Effector memory CD4-positive, alpha-beta T cell (primary cell): Measurements from ENCODE around the gene GSG1L.

Experiments used
- DNase-seq, 3 donors: peaks; one replicate each; pipeline ENCODE4 v3.0.0-alpha.2; 2020
- H3K27ac ChIP-seq: 2 replicates; pipeline ENCODE4 v1.7.0; 2013; ENCODE audit warnings: mild to moderate bottlenecking, low read length, moderate library complexity; ENCODE audit not compliant: insufficient read depth, poor library complexity, severe bottlenecking
- H3K27me3 ChIP-seq: replicated peaks from 2 replicates; pipeline ENCODE4 v1.7.0; 2013; ENCODE audit warnings: mild to moderate bottlenecking, low read length; ENCODE audit not compliant: insufficient read depth, control insufficient read depth, poor library complexity, severe bottlenecking
- H3K36me3 ChIP-seq: 2 replicates; pipeline ENCODE4 v1.7.0; 2013; ENCODE audit warnings: mild to moderate bottlenecking, low read length, moderate library complexity; ENCODE audit not compliant: control insufficient read depth, insufficient read depth
- H3K4me1 ChIP-seq: 2 replicates; pipeline ENCODE4 v1.7.0; 2013; ENCODE audit warnings: low read length, mild to moderate bottlenecking; ENCODE audit not compliant: control insufficient read depth, insufficient read depth, poor library complexity, severe bottlenecking
- H3K4me3 ChIP-seq: 2 replicates; pipeline ENCODE4 v1.7.0; 2013; ENCODE audit warnings: low read length, low read depth, mild to moderate bottlenecking; ENCODE audit not compliant: insufficient read depth, poor library complexity, severe bottlenecking
- H3K9me3 ChIP-seq: 2 replicates; pipeline ENCODE4 v1.7.0; 2013; ENCODE audit warnings: mild to moderate bottlenecking, low read length, moderate library complexity; ENCODE audit not compliant: control insufficient read depth

GSG1L gene

GRCh38 chr16:27870116-27870798 is 193.3 kb downstream of the GSG1L start:
- H3K4me1 ChIP-seq, result no peaks in the 10 kb centered on the region
- no peaks in the 10 kb centered on the region for H3K36me3 ChIP-seq
- no peaks in the 10 kb centered on the region for H3K27me3 ChIP-seq
- H3K27ac ChIP-seq, result no peak overlapping the region
- H3K4me3 ChIP-seq, result no peak overlapping the region
- peaks cover 8% of the 10 kb centered on the region for H3K9me3 ChIP-seq
- no peak for DNase-seq

GRCh38 chr16:27869411-27869810 is 194.1 kb downstream of the GSG1L start:
- Histone ChIP-seq H3K36me3 (no peaks in the 10 kb centered on the region), H3K27ac (no peak overlapping the region), H3K4me1 (no peaks in the 10 kb centered on the region), H3K27me3 (no peaks in the 10 kb centered on the region), H3K4me3 (no peak overlapping the region), H3K9me3 (peaks cover 4% of the 10 kb centered on the region)
- DNase-seq, result no peak

- Histone ChIP-seq H3K9me3 (peaks cover 5% of the 10 kb centered on the region), H3K4me1 (no peaks in the 10 kb centered on the region), H3K36me3 (no peaks in the 10 kb centered on the region), H3K27ac (no peak overlapping the region), H3K27me3 (no peaks in the 10 kb centered on the region), H3K4me3 (no peak overlapping the region)
- DNase-seq, result no peak
Observed at GRCh38 chr16:27868180-27868579, 195.3 kb downstream of the GSG1L start.

GRCh38 chr16:27867122-27868110 is 196.1 kb downstream of the GSG1L start:
- Histone ChIP-seq H3K27me3 (no peaks in the 10 kb centered on the region), H3K4me1 (no peaks in the 10 kb centered on the region), H3K36me3 (no peaks in the 10 kb centered on the region), H3K4me3 (no peak overlapping the region), H3K27ac (no peak overlapping the region), H3K9me3 (peaks cover 5% of the 10 kb centered on the region)
- peak; percentile 4 to 42 (median 13) for DNase-seq

- Histone ChIP-seq H3K4me1 (no peaks in the 10 kb centered on the region), H3K4me3 (no peak overlapping the region), H3K36me3 (no peaks in the 10 kb centered on the region), H3K27me3 (no peaks in the 10 kb centered on the region), H3K27ac (no peak overlapping the region), H3K9me3 (peaks cover 5% of the 10 kb centered on the region)
- DNase-seq, result no peak
Observed at GRCh38 chr16:27863377-27863776, 200.1 kb downstream of the GSG1L start.

- H3K27me3 ChIP-seq, result no peaks in the 10 kb centered on the region
- H3K4me1 ChIP-seq, result no peaks in the 10 kb centered on the region
- H3K36me3 ChIP-seq, result no peaks in the 10 kb centered on the region
- peaks cover 5% of the 10 kb centered on the region for H3K9me3 ChIP-seq
- no peak overlapping the region for H3K4me3 ChIP-seq
- DNase-seq, result no peak
- no peak overlapping the region for H3K27ac ChIP-seq
Observed at GRCh38 chr16:27862953-27863352, 200.6 kb downstream of the GSG1L start.

- Histone ChIP-seq H3K27ac (no peak overlapping the region), H3K4me3 (no peak overlapping the region), H3K36me3 (no peaks in the 10 kb centered on the region), H3K4me1 (no peaks in the 10 kb centered on the region), H3K9me3 (peaks cover 5% of the 10 kb centered on the region), H3K27me3 (no peaks in the 10 kb centered on the region)
- no peak for DNase-seq
Observed at GRCh38 chr16:27860091-27860490, 203.4 kb downstream of the GSG1L start.

GRCh38 chr16:27859020-27859419 is 204.5 kb downstream of the GSG1L start:
- H3K27me3 ChIP-seq, result no peaks in the 10 kb centered on the region
- H3K4me1 ChIP-seq, result no peaks in the 10 kb centered on the region
- no peak for DNase-seq
- no peak overlapping the region for H3K27ac ChIP-seq
- H3K4me3 ChIP-seq, result no peak overlapping the region
- no peaks in the 10 kb centered on the region for H3K36me3 ChIP-seq
- peaks cover 5% of the 10 kb centered on the region for H3K9me3 ChIP-seq

- H3K4me1 ChIP-seq, result no peaks in the 10 kb centered on the region
- no peak for DNase-seq
- no peaks in the 10 kb centered on the region for H3K36me3 ChIP-seq
- no peaks in the 10 kb centered on the region for H3K9me3 ChIP-seq
- H3K27me3 ChIP-seq, result no peaks in the 10 kb centered on the region
- no peak overlapping the region for H3K27ac ChIP-seq
- no peak overlapping the region for H3K4me3 ChIP-seq
Observed at GRCh38 chr16:27853651-27854050, 209.9 kb downstream of the GSG1L start.

- Histone ChIP-seq H3K4me3 (no peak overlapping the region), H3K9me3 (no peaks in the 10 kb centered on the region), H3K27me3 (no peaks in the 10 kb centered on the region), H3K36me3 (no peaks in the 10 kb centered on the region), H3K27ac (no peak overlapping the region), H3K4me1 (no peaks in the 10 kb centered on the region)
- no peak for DNase-seq
Observed at GRCh38 chr16:27853101-27853500, 210.4 kb downstream of the GSG1L start.
